ENCODE data around the gene TMEM205. TPM values are rescaled to one million over a fixed set of nuclear protein-coding genes. Genes with fewer than 3 reads are reported as not detected.

Gene TMEM205
- total and polyA plus RNA-seq, 2 of the 8 experiments (the other 6 are each of a cell fraction or from before 2014, with no cell fraction given) = 73.5 to 423 TPM

DNA sequence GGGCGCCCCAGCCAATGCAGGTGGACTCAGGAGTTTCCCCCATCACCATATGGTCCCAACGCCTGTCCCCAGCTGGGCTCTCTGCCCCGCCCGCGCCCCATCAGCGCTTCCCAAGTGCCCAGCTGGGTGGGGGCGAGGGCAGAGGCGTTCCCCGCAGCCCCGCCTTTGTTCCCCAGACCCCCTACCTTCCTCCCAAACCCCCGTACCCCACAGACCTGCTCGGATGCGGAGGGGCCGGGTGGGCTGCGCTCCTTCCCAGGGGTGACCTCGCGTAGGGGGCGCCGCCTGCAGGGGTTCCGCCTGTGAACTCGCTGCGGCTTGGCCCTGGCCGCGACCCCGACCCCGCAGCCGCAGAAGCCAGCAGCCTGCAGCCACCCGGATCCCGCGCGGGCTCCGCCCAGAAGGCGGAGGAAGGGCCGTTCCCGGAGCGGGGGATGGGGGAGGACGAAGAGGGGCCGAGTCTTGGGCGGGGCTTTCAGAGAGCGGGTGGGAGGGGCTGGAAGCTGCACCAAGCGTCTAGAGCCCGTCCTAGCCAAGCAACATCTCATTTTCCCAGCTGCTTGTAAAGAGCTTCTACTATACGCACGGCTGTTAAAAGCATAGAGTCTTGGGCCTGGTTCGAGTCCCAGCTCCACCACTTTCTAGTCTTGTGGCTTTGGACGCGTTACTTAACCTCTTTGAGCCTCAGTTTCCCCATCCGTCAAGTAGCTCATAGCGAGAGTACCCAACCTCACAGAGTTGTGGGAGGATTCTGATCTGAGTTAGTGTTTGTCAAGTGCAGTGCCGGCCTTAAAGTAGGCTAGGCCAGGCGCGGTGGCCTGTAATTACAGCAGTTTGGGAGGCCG lies 6.6 kb downstream of the TMEM205 start, which contains the start of gene RAB3D:
Gene RAB3D, minus strand, starts transcription at position 404 of the 845 bp plus-strand sequence. CDS start 2,258 bp downstream, outside the sequence.
- Histone ChIP-seq H3K79me2 (ENCODE audit: control insufficient read depth in 1 of 2, insufficient read depth in 2 of 2, low read length in 2 of 2) (no peaks in the 10 kb centered on the region), H3K4ac (replicated peaks; ENCODE audit: insufficient read length, low read depth, low read length) (no peak within 1 kb of the TSS), H4K8ac (ENCODE audit: extremely low read depth, insufficient read depth, low read length) (peak within 1 kb of the TSS; percentile 83; the same call in 1 of the 2 replicates), H3K4me1 (replicated peaks in 1 of 4; ENCODE audit: control insufficient read depth in 3 of 4, insufficient read depth in 4 of 4, low read length in 3 of 4) (peaks cover 0 to 4% (median 1%) of the 10 kb centered on the region in 4 experiments; a peak in 4 of 7 replicates), H2AFZ (ENCODE audit: low read length) (peak within 1 kb of the TSS; percentile 88), H3K18ac (ENCODE audit: extremely low read depth, low read length) (no peak within 1 kb of the TSS; the same call in 1 of the 2 replicates), H3K4me3 (ENCODE audit: extremely low read depth in 1 of 4, insufficient read depth in 2 of 4, low read depth in 3 of 4, low read length in 4 of 4) (peak within 1 kb of the TSS; percentile 47 to 77 (median 62)), H2BK20ac (ENCODE audit: low read length) (no peak within 1 kb of the TSS), H4K20me1 (replicated peaks in 1 of 2; ENCODE audit: control insufficient read depth in 1 of 2, insufficient read depth in 2 of 2, low read length in 2 of 2) (peaks cover 2 to 5% of the 10 kb centered on the region in 2 experiments), H3K56ac (replicated peaks; ENCODE audit: insufficient read length, low read depth, low read length) (no peak within 1 kb of the TSS), H4K5ac (ENCODE audit: insufficient read length, low read depth, low read length) (no peak within 1 kb of the TSS), H3K27me3 (replicated peaks in 1 of 4; ENCODE audit: control insufficient read depth in 3 of 4, extremely low read depth in 1 of 4, insufficient read depth in 3 of 4, low read length in 3 of 4) (no peaks in the 10 kb centered on the region; a peak in 2 of 7 replicates), H3K27ac (ENCODE audit: low read depth, low read length) (no peak within 1 kb of the TSS), H3K23ac (ENCODE audit: insufficient read length) (no peak within 1 kb of the TSS), H2BK5ac (ENCODE audit: low read depth, low read length) (no peak within 1 kb of the TSS), H3K36me3 (ENCODE audit: control insufficient read depth in 2 of 4, insufficient read depth in 4 of 4, low read length in 3 of 4) (peaks cover 0 to 5% (median 2%) of the 10 kb centered on the region in 4 experiments; a peak in 2 of 8 replicates), H3K9me3 (ENCODE audit: insufficient read depth in 2 of 2, low read depth in 1 of 2, low read length in 1 of 2) (no peaks in the 10 kb centered on the region), H2BK15ac (ENCODE audit: low read length) (peak within 1 kb of the TSS; percentile 92; the same call in 1 of the 2 replicates), H2BK120ac (replicated peaks; ENCODE audit: low read depth, low read length) (no peak within 1 kb of the TSS), H3K14ac (ENCODE audit: insufficient read length) (no peak within 1 kb of the TSS), H3K79me1 (ENCODE audit: low read depth, low read length) (no peaks in the 10 kb centered on the region), H2AK5ac (ENCODE audit: low read depth, low read length) (no peak within 1 kb of the TSS), H2BK12ac (ENCODE audit: low read depth, low read length) (0 out of 2 replicates have a peak within 1 kb of the TSS, but pooled peaks have one; percentile 17), H3K23me2 (ENCODE audit: low read depth, low read length) (peaks cover 11% of the 10 kb centered on the region; the same call in 1 of the 2 replicates), H3K4me2 (ENCODE audit: insufficient read depth in 1 of 2, low read depth in 2 of 2, low read length in 2 of 2) (peak within 1 kb of the TSS; percentile 54 to 80), H4K91ac (replicated peaks; ENCODE audit: insufficient read length, low read length) (no peak within 1 kb of the TSS), H3K9ac (replicated peaks in 1 of 4; ENCODE audit: extremely low read depth in 1 of 4, low read depth in 3 of 4, low read length in 3 of 4) (peak within 1 kb of the TSS in 3 of 4 experiments; percentile 26 to 45 (median 38); a peak in 5 of 7 replicates)
- 15% methylated on average over 36 of the region's 53 CpGs; no CpG with 5 or more reads in 1 of the 2 experiments for WGBS, 2 experiments (ENCODE audit: extremely low coverage in 1 of 2, insufficient coverage in 1 of 2, insufficient read length in 1 of 2, insufficient replicate concordance in 2 of 2, low coverage in 1 of 2, low lambda C conversion rate in 2 of 2, missing lambda C conversion rate in 1 of 2)
- FAIRE-seq (peak; percentile 32), DNase-seq (ENCODE audit: low read depth in 1 of 2, low spot score in 2 of 2) (peak; percentile 79 to 94)
- ChIA-PET POLR2A (ENCODE audit: partially characterized antibody) (interaction anchor here (0.8 to 2.8 kb wide), 9 partner anchors 10 to 84 kb away, joined by 3 to 13 read pairs (median 4); partner anchors contain the start of gene EPOR), CTCF (ENCODE audit: partially characterized antibody) (interaction anchor here (0.7 to 2.8 kb wide), 10 partner anchors 8 to 90 kb away, joined by 3 to 9 read pairs (median 4); partner anchors contain the start of gene TSPAN16)
- TF ChIP-seq POU5F1 (IDR thresholded peaks at IDR 0.05; ENCODE audit: low read depth, low read length) (no peak), RAD21 (IDR thresholded peaks at IDR 0.05 in 1 of 2, conservative IDR thresholded peaks at IDR 0.05 in 1 of 2; ENCODE audit: low read depth in 2 of 2, low read length in 2 of 2) (0 out of 4 replicates have a peak, but pooled peaks of 1 of the 2 experiments have one; percentile 3), EGR1 (IDR thresholded peaks at IDR 0.05; ENCODE audit: borderline replicate concordance, low read depth, low read length) (no peak)
